K562 treated with DMSO at 1 percent for 4 hours (cell line): ENCODE data around the gene DNM2. TPM values are rescaled to one million over a fixed set of nuclear protein-coding genes. Genes with fewer than 3 reads are reported as not detected.

ENCODE experiments used
- total RNA-seq: library from RNA; unstranded; fragments of 300-600 nt; gene quantifications from 2 replicates; pipeline ENCODE4 v1.2.3, GENCODE V29; 2022; ENCODE audit not compliant: insufficient read depth

The DNM2 gene
- 230 and 243 TPM in 2 replicates for total RNA-seq

GRCh38 chr19:10717356-10718204, at the start of gene DNM2:
DNM2 (plus strand) TSS chr19:10718079; CDS start chr19:10718243, 164 bp downstream.

GRCh38 chr19:10835754-10836478, 118.0 kb downstream of the DNM2 start, which contains the start of gene TMED1:
TMED1 (minus strand) TSS chr19:10836212; CDS start chr19:10836191, 21 bp downstream.

GRCh38 chr19:10848230-10848856, 130.5 kb downstream of the DNM2 start, which contains the start of gene C19orf38:
C19orf38 (plus strand) TSS chr19:10848415; CDS start chr19:10848509, 94 bp downstream.

GRCh38 chr19:10870955-10871603, 153.2 kb downstream of the DNM2 start, which contains the start of gene CARM1:
CARM1 (plus strand) TSS chr19:10871553; CDS start chr19:10871703, 150 bp downstream.

Other genes starting within 250 kb of the DNM2 start
- gene KEAP1, start 214.7 kb upstream of the DNM2 start, total RNA-seq = 50.6 and 59.5 TPM in 2 replicates
- not detected in 2 replicates for gene S1PR5, start 200.6 kb upstream of the DNM2 start, total RNA-seq
- 64.0 and 67.0 TPM in 2 replicates for gene ATG4D, start 174.2 kb upstream of the DNM2 start, total RNA-seq
- 31.8 and 31.9 TPM in 2 replicates for gene KRI1, start 152.1 kb upstream of the DNM2 start, total RNA-seq
- gene CDKN2D, start 149.1 kb upstream of the DNM2 start, total RNA-seq = 38.7 and 39.7 TPM in 2 replicates
- not detected in 2 replicates for gene AP1M2, start 130.8 kb upstream of the DNM2 start, total RNA-seq
- 34.4 and 49.9 TPM in 2 replicates for gene SLC44A2, start 92.5 kb upstream of the DNM2 start, total RNA-seq
- gene ILF3, start 63.7 kb upstream of the DNM2 start, total RNA-seq = 192 and 224 TPM in 2 replicates
- 15.1 and 15.8 TPM in 2 replicates for gene QTRT1, start 16.6 kb upstream of the DNM2 start, total RNA-seq
- 68.8 and 71.1 TPM in 2 replicates for gene TMED1, start 118.1 kb downstream of the DNM2 start, total RNA-seq
- gene C19orf38, start 130.3 kb downstream of the DNM2 start, total RNA-seq = 1.3 TPM in 1 of 2 replicates, not detected in the other
- gene CARM1, start 153.5 kb downstream of the DNM2 start, total RNA-seq = 70.4 and 78.1 TPM in 2 replicates
- 94.4 and 108 TPM in 2 replicates for gene YIPF2, start 210.6 kb downstream of the DNM2 start, total RNA-seq
- 46.5 and 49.0 TPM in 2 replicates for gene TIMM29, start 210.7 kb downstream of the DNM2 start, total RNA-seq
- gene SMARCA4, start 243.0 kb downstream of the DNM2 start, total RNA-seq = 92.5 and 115 TPM in 2 replicates